HG03442 (cell line): ENCODE measurements around the gene TGFBR3L.

ENCODE experiments used
- ATAC-seq: cut with Tn5 transposase; IDR thresholded peaks from one replicate; pipeline ENCODE4 v1.9.1; 2021; ENCODE audit warnings: mild to moderate bottlenecking, moderate library complexity; ENCODE audit not compliant: unreplicated experiment

Gene TGFBR3L

DNA sequence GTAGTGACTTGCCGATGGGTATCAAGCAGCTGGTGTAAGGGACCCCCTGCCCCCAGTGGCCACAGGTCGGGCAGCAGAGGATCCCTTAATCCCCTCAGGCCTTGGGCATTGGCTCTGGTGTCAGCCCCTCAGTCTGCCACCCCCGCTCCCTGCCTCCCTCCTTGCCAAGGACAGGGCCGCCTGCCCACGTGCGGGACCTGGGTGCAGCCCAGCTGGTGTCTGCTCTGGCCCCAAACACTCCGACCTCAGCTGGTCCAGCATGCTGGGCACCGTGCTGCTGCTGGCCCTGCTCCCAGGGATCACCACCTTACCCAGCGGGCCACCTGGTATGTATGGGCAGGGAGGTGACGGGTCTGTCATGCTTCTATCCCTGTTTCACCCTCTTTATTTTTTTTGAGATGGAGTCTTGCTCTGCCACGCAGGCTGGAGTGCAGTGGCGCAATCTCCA, at the start of gene TGFBR3L:
Gene TGFBR3L (plus strand): TSS at position 233 of the 448 bp plus-strand sequence.
- ATAC-seq, result no peak

DNA sequence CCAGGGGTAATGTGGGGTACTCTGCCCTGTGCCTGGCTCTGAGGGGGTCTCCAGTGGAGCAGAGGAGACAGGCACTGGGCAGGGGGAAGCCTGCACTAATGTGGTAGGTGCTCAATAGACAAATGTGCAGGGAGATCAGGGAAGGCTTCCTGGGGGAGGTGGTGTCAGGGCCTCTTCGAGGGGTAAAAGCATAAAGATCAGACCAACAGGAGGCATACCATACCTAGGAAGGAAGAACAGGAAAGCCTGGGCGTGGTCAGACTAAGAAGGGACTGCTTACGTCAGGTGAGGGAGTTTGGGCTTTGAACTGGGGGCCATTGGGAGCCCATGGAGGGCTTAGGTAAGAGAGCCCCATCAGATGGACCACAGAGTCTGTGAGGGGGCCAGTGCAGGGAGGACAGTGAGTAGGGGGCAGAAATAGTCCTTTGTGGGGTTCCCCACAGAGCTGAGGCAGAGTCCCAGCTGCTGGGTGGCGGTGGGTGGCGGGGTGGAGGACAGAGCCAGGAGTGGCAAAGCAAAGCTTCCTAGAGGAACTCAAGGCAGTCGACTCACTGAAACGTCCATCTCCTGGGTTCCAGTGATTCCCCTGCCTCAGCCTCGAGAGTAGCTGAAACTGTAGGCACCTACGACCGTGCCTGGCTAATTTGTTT, 49.2 kb upstream of the TGFBR3L start:
- no peak for ATAC-seq

DNA sequence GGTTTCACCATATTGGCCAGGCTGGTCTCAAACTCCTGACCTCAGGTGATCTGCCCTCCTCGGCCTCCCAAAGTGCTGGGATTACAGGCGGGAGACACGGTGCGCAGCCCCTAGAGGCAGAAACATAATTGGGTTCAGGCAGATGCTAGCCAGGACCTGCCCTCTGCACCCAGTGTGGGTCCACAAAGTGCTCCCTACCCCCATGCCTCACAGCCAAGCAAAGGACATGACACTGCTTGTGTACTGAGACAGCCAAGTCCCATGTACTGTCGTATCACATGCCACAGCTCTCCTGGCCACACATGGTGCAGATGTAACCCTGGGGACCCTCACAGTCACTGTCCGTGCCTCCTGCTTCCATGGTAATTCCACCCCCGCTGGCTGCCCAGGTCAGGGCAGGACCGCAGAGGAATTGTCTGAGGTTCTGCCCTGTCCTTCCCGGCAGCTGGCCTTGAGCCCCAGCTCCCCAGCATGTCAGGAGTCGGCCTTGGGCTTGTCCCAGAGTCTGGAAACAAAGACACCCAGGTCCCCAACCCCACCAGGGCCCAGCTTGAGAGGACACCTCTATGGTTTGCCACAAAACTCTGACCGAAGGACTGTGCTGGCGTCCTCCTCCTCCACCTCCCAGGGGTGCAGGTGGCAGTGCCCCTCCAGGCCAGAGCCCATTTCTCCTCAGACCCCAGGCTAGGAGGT, 48.1 kb upstream of the TGFBR3L start:
- no peak for ATAC-seq

DNA sequence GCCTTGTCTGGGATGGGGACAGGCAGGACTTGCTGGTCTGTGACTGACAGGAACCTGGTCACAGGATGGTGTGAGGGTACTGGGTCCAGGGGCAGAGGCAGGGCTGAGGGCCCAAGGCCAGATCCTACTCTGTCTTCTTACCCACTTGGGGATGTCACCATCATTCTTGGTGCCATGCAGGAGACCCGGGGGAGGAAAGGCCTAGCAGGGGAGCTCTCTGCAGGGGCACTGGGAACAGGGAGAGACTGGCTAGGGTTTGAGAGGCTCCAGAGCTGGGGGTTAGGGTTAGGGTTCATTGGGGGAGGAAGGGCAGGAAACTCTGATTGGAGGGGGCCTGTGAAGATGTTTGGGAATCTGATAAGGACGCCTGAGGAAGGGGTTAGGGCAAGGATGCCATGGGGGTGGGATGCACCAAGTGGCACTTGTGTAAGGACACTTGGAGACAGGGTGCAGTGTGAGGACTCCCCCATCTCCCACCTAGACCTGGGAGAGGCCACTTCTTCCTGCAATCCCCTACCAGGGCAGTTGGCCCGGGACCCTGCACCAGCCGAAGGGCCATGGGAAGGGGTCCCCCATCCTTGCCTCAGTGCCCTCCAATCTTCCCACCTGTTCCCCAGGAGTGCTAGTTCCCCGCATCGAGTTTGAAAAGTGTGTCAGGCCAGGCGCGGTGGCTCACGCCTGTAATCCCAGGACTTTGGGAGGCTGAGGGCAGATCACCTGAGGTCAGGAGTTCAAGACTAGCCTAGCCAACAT, 47.4 kb upstream of the TGFBR3L start:
- ATAC-seq, result no peak

DNA sequence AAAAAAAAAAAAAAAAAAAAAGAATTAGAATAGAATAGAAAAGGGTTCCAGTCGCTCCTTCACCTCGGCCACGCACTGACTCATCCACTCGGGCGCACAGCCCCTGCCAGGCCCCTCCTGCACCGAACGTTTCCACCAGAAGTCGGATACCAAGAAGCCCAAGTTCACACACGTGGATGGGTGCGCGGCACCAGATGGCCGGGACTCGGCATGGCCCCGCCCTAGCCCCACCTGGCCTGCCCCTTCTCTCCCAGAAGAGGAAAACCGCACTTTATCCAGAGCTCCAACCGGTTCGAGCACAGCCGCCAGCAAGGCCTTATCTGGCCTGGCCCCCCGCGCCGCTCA, 46.3 kb upstream of the TGFBR3L start:
- ATAC-seq, result no peak

DNA sequence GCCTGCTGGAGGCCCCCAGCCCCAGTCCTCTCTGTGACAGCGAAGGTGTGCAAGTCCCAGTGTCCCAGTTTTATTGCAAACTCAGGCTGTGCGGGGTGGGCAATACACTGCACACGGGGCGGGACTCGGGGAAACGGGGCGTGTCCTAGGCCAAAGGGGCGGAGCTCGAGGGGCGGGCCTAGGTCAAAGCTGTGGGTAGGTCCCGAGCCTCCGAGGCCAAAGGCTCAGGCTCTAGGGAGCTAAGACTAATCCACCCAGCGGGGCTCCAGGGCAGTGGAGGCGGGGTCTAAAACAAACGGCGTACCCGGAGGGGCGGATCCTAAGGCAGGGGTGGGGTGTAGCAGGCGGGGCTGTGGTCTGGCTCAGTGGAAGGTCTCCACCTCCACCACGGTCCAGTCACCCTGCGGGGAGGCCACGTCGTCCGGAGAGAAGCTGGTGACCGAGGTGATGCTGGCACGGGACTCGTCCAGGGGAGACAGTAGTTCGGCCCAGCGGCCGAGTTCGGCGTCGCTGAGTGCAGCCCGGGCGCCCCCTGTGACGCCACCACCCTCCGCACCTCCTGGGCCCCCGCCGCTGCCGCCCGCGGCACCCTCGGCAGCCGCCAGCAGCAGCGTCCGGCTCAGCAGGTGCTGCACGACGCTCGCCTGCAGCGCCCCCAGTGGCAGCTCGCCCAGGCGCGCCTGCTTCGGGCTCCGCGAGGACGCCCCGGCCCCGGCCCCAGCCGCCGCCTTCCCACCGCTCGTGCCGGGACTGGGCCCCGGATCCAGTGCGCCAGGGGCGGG, 45.8 kb upstream of the TGFBR3L start:
- peak; percentile 65 for ATAC-seq

DNA sequence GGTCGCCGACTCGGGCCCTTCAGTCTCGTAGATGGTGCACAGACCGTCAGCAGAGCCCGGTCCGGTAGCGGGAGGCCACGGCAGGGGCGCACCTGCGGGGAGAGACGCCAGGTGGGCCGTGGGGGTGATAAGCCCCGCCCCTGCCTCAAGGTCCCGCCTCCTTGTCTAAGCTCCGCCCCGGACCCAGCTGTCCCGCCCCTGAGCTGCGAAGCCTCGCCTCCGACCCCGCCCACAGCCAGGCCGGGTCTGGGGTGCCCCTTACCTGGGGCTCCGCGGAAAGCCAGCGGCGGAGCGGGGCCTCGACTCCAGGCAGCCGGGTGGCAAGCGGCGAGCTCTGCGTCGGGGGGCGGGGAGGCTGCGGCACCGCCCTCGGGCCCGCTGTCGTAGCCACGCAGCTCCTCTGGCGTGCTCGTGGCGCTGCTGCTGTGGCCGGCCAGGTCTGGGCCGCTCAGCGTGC, 45.1 kb upstream of the TGFBR3L start:
- peak; percentile 56 for ATAC-seq

- ATAC-seq, result no peak
Measured at GRCh38 chr19:7869910-7870511, 44.6 kb upstream of the TGFBR3L start.

DNA sequence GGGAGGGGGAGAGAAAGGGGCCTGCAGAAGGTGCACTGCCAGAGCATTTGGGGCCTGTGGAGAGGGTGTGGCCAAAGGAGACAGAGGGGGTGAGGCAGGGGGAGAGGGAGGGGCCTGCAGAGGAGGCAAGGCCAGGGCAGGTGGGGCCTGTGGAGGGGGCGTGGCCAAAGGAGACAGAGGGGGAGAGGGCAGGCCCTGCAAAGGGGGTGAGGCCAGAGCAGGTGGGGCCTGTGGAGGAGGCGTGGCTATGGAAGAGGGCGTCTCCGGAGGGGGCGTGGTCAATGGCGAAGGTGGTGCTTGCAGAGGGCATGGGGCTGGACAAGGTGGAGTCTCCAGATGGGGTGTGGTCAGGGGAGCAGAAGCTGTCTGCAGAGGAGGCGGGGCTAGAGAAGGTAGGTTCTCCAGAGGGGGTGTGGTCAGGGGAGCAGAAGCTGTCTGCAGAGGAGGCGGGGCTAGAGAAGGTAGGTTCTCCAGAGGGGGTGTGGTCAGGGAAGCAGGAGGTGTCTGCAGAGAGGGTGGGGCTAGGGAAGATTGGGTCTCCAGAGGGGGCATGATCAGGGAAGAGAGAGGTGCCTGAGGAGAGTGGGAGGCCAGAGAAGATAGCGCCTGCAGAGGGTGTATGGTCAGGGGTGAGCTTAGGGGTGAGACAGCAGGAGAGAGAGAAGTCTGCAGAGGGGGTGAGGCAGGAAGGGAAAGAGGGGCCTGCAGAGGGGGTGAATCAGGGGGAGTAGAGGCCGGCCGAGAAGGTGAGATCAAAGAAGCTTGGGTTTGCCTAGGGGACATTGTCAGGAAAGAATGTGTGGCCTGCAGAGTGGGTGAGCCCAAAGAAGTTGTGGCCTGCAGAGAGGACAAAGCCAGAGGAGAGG, 43.8 kb upstream of the TGFBR3L start:
- ATAC-seq, result no peak

DNA sequence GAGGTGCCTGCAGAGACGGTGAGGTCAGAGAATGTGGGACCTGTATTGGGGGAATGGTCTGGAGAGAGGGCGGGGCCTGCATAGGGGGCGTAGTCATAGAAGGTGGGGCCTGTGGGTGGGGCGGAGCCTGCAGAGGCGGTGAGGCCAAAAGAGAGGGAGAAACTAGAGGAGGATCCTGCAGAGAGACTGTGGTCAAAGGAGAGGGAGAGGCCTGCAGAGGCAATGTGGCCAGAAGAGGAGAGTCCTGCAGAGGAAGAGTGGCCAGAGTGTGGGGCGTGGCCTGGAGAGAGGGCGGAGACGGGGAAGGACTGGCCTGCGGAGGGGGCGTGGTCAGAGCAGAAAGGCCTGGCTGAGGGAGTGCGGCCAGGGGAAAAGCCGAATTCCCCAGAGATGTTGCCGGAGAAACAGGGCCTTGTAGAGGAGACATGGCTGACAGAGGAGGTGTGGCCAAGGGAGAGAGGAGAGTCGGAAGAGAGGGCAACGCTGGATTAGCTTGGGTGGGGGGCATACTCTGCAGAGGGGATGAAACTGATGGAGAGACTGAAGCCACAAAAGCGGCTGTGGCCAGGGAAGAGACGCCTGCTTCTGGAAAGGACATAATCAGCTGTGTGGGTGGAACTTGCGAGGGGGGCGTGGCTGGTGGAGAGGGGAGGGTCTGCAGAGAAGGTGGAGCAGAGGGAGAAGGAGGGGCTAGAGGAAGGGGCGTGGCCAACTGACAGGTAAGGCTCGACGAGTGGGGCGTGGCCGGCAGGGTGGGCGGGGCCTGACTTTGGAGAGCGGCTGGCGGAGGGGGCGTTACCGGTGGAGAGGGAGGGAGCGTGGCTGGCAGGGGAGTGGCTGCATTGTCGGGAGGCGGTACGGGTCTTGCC, 43.0 kb upstream of the TGFBR3L start:
- ATAC-seq, result no peak

DNA sequence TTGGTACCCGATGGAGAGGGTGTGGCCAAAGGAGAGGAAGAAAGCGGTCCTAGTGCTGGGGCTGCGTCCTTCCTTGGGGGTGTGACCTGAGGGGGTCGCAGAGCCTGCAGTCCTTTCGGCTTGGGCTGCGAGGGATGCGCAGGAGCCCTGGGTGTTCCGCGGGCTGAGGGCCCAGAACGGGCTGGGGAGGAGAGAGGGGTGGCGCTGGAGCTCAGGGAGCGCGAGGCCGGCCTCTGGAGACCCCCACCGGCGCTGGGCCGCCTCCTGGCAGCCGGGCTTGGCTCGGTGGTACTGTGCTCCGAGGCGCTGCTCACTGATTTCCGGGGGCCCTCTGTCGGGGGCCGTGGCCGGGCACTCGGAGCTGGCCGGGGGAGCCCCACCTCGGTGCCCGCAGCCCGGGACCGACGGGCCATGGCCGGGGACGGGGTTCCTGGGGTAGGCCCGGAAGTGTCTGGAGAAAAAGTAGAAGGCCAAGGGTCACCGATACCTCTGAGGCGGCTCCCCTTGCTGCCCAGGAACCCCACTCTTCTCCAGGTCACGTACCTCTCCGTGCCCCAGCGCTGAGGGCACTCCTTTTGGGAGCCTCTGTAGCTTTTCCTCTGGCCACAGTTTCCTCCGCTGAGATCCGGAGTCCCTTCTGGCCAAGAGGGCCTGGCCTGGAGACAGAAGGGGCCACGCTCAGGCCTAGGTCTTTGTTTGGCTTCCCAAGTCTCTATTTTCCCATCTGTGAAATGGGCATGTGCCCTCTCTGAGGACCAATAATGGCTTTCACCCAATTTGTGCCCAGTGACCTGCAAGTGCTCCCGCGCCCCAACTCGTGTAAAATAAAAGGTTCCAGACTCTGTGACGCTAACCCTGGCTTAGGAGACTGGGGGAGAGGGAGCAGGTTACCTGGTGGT, 42.1 kb upstream of the TGFBR3L start:
- no peak for ATAC-seq

DNA sequence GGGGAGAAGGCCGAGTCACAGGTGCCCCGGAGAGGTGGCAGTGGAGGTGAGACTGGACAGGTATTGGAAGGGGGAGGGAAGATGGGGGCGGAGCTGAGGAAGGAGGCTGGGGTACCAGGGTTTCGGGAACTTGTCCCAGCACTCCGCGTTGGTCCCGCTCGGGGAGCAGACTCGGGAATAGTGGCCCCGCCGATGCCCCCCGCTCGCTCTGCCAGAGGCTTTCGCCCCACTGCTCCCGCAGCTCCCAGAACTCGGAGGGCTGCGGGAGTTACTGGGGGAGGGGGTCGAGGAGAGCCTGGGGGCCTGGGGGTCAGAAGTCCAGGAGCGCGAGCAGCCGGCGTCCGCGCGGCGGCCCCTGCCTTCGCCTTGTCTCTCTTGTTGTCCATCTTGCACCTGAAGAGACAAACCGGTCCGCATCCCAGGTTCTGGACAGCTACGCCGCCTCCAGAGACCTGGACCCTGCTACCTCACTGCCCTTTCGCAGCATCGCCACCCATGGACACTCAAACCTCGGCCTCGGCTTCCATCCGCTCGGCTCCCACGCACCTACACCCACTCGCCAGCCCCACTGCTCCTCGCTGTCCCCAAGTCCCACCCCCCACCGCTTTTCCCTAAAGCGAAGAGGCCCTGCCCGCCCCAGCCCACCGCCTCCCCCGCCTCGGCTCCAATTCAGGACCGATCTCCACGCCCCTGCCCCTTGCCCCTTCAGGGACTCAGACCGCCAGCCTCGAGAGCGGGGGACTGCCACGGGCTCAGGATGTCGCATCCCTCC, 41.1 kb upstream of the TGFBR3L start:
- ATAC-seq, result no peak

GRCh38 chr19:7874076-7874896, 40.3 kb upstream of the TGFBR3L start, which contains the start of gene PRR36:
TSS of gene PRR36 (minus strand) at chr19:7874390. CDS start at chr19:7873689, 701 bp downstream.
- ATAC-seq, result no peak

DNA sequence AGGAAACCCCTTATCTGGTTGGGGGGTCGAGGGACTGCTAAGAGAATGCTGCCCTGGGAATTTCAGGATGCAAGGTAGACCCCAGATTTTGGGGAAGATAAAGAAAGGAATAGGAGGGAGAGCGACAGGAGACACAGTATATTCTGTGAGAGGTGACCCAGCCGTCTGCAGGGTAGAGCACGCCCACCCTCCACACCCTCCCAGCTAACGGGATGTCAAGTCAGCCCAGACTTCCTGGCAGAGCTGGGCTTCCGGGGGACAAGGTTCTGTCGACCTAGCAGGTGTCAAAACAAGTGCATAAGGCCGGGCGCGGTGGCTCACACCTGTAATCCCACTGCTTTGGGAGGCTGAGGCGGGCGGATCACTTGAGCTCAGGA, 39.7 kb upstream of the TGFBR3L start:
- ATAC-seq, result no peak

DNA sequence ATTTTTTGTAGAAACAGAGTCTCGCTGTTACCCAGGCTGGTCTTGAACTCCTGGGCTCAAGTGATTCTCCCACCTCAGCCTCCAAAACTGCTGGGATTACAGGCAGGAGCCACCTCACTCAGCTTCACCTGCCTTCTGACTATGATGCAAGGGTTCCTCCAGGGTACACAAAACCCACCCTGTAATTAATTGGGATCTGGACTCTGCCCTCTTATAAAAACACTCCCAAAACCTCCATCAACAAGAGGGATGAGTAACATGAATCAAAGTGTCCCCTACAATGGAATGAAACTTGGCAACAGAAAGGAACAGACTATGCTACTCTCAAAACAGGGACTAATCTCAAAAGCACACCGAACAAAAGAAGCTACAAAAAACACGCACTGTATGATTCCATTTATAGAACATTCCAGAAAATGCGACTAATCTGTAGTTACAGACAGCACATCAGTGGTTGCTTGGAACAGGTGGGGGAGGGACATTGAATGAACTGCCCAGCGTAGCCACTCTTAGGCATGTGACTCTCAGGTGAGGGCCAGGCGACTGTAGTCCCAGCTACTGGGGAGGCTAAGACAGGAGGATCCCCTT, 37.3 kb upstream of the TGFBR3L start:
- no peak for ATAC-seq
